ENCODE measurements around the gene PBX4.

Gene PBX4

DNA sequence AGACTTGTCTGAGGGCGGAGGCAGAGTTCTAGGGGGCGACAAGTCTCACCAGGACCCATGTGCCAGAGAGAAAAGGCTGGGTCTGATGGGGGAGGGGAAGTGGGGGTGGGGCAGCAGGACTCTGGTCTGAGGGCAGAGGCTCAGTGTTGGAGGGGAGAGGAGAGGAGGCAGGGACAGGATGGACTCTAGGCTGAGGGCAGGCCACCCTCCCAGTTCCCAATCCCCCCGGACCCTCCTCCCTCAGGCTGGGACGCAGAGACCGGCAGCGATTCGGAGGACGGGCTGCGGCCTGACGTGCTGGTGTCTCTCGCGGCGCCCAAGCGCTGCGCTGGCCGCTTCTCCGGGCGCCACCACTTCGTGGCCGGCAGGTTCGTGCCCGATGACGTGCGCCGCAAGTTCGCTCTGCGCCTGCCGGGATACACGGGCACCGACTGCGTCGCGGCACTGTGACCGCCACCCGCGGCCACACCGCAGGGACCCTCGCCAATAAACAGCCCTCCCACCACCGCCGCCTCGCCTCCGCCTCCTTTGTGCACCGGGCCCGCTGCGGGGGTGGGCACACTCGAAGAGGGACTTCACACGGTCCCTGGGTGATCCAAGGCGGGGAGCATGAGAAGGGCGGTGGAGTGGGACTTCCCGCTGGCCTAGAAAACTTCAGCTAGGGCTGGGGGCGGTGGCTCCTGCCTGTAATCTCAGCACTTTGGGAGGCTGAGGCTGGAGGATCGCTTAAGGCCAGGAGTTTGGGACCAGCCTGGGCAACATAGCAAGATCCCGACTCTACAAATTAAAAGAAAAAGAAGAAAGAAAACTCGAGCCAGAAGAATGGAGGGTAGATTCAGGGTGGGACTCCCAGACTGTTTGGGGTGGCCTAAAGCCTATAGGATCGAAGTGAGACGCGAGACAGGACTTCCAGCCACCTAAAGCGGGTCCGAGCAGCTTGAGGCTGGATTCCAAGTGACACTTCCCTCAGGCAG, 81.1 kb downstream of the PBX4 start:
- DNase-seq: peak in 1 of 2 experiments; percentile 33

DNA sequence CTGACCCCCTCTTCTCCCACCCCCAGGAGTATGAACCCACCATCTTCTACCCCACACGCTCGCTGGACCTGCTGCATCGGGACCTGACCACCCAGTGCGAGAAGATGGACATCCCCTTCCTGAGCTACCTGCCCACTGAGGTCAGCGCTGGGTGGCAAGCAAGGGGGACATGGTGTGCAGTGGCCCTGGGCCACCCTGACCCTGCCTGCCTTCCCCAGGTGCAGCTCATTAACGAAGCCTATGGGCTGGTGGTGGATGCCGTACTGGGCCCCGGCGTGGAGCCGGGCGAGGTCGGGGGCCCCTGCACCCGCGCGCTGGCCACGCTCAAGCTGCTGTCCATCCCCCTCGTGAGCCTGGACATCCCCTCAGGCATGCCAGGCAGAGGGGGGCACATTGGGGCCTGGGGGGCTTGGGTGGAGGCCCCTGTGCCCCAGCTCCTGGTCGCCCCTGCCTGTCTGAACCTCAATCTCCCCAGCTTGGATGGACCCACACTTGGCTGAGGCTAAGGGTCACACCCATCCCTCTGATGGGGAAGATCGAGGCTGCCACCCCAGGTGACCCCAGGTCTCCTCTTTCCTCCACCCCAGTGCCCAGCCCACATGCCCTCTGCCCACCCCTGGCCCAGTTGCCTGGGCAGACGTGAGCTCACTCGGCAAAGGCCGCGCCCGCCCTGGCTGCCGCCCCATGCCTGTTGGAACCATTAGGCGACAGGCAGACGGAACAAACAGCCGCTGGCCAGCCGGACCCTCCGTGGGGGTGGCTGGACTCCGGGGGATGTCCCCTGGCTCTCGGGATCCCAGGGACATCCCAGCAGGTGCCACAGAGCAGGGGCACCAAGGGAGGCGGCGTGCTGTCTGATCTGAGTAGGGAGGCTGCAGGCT, 82.9 kb downstream of the PBX4 start:
- DNase-seq: no peak

- DNase-seq: no peak
These were observed 83.8 kb downstream of the PBX4 start for GRCh38 chr19:19534556-19535265.

DNA sequence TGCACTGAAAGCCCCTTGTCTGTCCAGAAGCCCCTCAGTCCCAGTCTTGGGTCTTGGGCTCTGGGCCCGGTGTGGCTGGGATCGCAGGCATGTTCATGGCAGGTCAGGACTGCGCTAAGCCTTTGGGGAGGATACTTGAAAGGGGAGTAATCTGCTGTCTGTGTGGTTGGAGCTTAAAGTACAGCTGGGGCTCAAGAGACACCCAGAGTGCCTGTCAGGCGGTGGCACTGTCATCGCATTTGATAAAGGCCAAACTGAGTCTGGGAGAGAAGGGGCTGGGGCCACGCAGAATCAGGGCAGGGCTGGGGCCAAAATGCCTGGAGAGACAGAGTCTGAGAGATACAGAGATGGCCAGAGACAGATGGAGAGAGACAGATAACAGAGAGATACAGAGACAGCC, 84.6 kb downstream of the PBX4 start:
- no peak for DNase-seq

- DNase-seq: no peak
These were observed 85.4 kb downstream of the PBX4 start for GRCh38 chr19:19532806-19533701.

GRCh38 chr19:19531951-19532805, 86.3 kb downstream of the PBX4 start:
- DNase-seq: peak; percentile 82 to 83

- DNase-seq: no peak
These were observed 87.6 kb downstream of the PBX4 start for GRCh38 chr19:19530889-19531288.

- no peak for DNase-seq
These were observed 88.1 kb downstream of the PBX4 start for GRCh38 chr19:19530423-19530804.

GRCh38 chr19:19529783-19530422, 88.6 kb downstream of the PBX4 start:
- DNase-seq: no peak

DNA sequence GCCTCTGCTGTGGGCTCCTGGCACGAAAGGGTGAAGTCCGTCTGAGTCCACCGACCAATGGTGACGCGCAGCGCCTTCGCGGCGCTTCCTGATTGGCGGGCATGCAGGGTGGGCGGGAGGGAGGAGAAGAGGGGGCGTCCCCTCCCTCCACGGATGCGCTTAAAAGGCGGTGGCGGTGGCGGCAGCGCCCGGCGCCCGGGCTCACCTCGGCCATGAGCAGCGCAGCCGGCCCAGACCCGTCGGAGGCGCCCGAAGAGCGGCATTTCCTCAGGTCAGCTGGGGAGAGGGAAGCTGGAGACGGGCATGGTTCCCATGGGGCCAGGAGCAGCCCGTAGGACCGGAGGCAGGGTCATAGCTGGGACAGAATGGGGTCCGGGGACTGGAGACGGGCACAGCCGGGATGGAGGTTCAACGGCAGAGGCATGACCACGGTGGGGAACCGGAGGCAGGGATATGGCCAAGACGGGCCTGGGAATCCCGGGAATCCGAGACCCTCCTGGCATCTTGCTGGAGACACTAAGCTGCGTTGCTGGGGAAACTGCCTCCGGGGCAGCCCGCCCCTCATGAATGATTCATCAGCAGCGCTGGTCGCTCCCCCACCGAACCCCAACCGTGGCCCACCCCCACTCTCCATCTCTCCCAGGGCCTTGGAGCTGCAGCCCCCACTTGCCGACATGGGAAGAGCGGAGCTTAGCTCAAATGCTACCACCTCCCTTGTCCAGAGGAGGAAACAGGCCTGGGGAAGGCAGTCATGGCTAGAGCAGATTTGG, 89.6 kb downstream of the PBX4 start, which contains the start of gene YJEFN3:
Gene YJEFN3, plus strand, starts transcription at position 191 of the 770 bp plus-strand sequence. Its CDS starts 22 bp downstream, at position 213.
- no peak for DNase-seq

- DNase-seq: no peak
These were observed 90.5 kb downstream of the PBX4 start for GRCh38 chr19:19527674-19528625.

DNA sequence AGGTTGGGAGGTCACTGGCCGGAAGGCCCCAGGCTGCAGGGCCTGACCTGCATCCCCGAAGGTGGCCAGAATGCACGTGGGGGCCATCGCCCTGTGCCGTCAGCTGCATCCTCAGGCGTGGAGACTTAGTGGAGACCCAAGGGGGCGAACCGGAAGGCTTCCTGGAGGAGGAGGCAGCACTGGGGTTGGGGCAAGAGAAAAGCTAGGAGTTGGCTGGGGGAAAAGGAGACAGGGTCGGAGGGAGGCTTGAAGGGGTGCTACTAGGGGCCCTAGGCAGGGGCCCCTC, 91.2 kb downstream of the PBX4 start:
- no peak for DNase-seq

DNA sequence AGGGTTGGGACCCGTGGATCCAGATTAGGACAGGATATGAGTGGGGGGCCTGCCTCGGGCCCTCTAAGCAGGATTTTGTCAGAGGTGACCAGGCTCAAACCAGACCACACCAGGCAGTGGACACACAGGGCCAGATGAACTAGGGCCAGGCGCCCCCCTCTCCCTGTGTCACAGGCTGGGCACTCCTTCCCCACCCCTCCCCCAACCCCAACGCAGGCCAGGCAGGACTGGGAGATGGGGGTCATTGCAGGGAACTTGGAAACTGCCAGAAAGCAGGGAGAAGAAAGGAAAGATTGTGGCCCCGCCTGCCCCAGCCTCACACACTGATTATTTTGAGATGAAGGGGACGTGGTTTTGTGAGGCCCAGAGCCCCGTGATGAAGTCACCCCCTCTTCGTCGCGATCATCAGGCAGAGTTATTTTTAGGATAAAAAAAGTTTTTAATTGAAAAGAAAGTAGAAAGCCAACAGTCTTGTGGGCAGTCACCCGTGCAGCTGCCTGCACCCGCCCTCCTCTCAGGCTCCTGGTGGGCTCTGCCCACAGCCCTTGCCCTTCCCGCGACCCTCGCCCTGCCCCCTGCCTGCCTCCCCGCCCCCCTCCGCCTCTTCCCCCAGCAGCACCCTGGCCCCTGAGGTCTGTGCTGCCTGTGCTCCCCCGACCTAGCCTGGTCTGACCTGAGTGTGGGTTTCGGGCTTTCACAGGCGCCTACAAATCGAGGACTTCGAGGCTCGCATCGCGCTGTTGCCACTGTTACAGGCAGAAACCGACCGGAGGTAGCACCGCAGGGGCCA, 91.7 kb downstream of the PBX4 start:
- no peak for DNase-seq

- DNase-seq: no peak
These were observed 92.7 kb downstream of the PBX4 start for GRCh38 chr19:19525611-19526380.

GRCh38 chr19:19524053-19524452, 94.4 kb downstream of the PBX4 start:
- DNase-seq: no peak

GRCh38 chr19:19523177-19523576, 95.3 kb downstream of the PBX4 start:
- no peak for DNase-seq

GRCh38 chr19:19520989-19521388, 97.5 kb downstream of the PBX4 start:
- no peak for DNase-seq

All from activated CD4-positive, alpha-beta T cell treated with anti-CD3 and anti-CD28 coated beads, Interleukin-2, amount 50 U/mL, for 4 hours (primary cell).